Measurements from ENCODE around the gene DIDO1. TPM values are rescaled to one million over a fixed set of nuclear protein-coding genes. Genes with fewer than 3 reads are reported as not detected.

Gene DIDO1
- total and polyA plus RNA-seq, 2 of the 13 experiments (the other 11 are each of a cell fraction or from before 2014, with no cell fraction given), result 75.0 to 75.1 TPM

DNA sequence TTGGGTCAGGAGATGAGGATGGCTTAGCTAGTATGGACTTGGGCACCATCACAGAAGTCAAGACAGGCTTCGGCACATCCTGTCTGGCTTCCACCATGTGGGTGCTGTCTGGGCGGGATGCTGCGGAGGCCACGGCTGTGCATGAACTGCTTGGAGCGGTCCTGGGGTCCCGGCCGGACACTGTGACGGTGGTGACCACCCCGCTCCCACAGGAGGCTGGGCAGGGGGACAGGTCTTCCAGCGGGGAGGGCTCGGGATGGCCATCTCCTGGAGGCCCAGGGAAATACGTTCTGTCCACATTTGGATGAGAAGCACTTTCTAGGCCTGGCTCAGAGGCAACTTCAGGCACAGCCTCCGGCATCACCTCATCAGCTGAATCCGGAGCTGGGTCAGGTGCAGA, 32.6 kb downstream of the DIDO1 start (continued):
- TF ChIP-seq SP4 (CRISPR knock-in tag; IDR thresholded peaks at IDR 0.05) (no peak), ZNF280B (CRISPR knock-in tag; IDR thresholded peaks at IDR 0.05; ENCODE audit: borderline replicate concordance) (0 out of 2 replicates have a peak, but pooled peaks have one; percentile 23), BORCS8-MEF2B (CRISPR knock-in tag; IDR thresholded peaks at IDR 0.05) (no peak), KLF15 (CRISPR knock-in tag; IDR thresholded peaks at IDR 0.05; ENCODE audit: borderline replicate concordance) (no peak)
- TF ChIP-seq, protein P1, sequence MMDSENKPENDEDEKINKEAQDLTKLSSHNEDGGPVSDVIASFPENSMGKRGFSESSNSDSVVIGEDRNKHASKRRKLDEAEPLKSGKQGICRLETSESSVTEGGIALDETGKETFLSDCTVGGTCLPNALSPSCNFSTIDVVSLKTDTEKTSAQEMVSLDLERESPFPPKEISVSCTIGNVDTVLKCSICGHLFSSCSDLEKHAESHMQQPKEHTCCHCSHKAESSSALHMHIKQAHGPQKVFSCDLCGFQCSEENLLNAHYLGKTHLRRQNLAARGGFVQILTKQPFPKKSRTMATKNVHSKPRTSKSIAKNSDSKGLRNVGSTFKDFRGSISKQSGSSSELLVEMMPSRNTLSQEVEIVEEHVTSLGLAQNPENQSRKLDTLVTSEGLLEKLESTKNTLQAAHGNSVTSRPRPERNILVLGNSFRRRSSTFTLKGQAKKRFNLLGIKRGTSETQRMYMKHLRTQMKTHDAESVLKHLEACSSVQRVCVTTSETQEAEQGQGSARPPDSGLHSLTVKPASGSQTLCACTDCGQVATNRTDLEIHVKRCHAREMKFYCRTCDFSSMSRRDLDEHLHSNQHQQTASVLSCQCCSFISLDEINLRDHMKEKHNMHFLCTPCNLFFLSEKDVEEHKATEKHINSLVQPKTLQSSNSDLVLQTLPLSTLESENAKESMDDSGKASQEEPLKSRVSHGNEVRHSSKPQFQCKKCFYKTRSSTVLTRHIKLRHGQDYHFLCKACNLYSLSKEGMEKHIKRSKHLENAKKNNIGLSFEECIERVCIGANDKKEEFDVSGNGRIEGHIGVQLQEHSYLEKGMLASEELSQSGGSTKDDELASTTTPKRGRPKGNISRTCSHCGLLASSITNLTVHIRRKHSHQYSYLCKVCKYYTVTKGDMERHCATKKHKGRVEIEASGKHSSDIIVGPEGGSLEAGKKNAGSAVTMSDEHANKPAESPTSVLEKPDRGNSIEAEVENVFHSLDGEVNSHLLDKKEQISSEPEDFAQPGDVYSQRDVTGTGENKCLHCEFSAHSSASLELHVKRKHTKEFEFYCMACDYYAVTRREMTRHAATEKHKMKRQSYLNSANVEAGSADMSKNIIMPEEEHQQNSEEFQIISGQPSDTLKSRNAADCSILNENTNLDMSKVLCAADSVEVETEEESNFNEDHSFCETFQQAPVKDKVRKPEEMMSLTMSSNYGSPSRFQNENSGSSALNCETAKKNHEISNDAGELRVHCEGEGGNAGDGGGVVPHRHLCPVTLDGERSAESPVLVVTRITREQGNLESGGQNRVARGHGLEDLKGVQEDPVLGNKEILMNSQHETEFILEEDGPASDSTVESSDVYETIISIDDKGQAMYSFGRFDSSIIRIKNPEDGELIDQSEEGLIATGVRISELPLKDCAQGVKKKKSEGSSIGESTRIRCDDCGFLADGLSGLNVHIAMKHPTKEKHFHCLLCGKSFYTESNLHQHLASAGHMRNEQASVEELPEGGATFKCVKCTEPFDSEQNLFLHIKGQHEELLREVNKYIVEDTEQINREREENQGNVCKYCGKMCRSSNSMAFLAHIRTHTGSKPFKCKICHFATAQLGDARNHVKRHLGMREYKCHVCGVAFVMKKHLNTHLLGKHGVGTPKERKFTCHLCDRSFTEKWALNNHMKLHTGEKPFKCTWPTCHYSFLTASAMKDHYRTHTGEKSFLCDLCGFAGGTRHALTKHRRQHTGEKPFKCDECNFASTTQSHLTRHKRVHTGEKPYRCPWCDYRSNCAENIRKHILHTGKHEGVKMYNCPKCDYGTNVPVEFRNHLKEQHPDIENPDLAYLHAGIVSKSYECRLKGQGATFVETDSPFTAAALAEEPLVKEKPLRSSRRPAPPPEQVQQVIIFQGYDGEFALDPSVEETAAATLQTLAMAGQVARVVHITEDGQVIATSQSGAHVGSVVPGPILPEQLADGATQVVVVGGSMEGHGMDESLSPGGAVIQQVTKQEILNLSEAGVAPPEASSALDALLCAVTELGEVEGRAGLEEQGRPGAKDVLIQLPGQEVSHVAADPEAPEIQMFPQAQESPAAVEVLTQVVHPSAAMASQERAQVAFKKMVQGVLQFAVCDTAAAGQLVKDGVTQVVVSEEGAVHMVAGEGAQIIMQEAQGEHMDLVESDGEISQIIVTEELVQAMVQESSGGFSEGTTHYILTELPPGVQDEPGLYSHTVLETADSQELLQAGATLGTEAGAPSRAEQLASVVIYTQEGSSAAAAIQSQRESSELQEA (CRISPR knock-in tag; IDR thresholded peaks at IDR 0.05; ENCODE audit: not compliant biosample characterization), result no peak
- TF ChIP-seq, protein P2, sequence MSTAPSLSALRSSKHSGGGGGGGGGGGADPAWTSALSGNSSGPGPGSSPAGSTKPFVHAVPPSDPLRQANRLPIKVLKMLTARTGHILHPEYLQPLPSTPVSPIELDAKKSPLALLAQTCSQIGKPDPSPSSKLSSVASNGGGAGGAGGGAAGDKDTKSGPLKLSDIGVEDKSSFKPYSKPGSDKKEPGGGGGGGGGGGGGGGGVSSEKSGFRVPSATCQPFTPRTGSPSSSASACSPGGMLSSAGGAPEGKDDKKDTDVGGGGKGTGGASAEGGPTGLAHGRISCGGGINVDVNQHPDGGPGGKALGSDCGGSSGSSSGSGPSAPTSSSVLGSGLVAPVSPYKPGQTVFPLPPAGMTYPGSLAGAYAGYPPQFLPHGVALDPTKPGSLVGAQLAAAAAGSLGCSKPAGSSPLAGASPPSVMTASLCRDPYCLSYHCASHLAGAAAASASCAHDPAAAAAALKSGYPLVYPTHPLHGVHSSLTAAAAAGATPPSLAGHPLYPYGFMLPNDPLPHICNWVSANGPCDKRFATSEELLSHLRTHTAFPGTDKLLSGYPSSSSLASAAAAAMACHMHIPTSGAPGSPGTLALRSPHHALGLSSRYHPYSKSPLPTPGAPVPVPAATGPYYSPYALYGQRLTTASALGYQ (CRISPR knock-in tag; IDR thresholded peaks at IDR 0.05), result no peak

Data from HepG2 (cell line).